ENCODE results near the gene LIPA.
"Not testable (repeated sequence)": the region's sequence is repeated elsewhere in the genome, so short reads cannot be mapped to it uniquely, and the experiment has no call there.

Gene LIPA

DNA sequence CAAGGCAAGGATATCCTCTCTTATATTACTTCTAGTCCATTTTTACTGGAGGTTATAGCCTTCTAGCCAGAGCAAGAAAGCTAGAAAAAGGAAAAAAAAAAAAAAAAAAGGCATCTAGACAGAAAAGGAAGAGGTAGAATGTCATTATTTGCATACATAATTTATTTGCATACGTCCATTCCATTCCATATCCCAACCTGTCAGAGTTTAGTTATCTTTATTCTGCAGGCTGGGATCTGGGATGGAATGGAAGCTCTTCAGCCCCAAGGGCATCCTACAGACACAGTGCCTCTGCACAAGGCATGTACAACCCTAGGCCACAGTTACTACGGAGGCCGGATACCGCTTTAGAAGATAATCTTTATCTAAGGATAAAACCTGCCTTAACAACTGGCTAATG, 54.1 kb downstream of the LIPA start:
- DNase-seq (ENCODE audit: low spot score): no peak
- TF ChIP-seq, protein P1, sequence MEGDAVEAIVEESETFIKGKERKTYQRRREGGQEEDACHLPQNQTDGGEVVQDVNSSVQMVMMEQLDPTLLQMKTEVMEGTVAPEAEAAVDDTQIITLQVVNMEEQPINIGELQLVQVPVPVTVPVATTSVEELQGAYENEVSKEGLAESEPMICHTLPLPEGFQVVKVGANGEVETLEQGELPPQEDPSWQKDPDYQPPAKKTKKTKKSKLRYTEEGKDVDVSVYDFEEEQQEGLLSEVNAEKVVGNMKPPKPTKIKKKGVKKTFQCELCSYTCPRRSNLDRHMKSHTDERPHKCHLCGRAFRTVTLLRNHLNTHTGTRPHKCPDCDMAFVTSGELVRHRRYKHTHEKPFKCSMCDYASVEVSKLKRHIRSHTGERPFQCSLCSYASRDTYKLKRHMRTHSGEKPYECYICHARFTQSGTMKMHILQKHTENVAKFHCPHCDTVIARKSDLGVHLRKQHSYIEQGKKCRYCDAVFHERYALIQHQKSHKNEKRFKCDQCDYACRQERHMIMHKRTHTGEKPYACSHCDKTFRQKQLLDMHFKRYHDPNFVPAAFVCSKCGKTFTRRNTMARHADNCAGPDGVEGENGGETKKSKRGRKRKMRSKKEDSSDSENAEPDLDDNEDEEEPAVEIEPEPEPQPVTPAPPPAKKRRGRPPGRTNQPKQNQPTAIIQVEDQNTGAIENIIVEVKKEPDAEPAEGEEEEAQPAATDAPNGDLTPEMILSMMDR (conservative IDR thresholded peaks at IDR 0.05; ENCODE audit: low read depth): no peak
- POLR2A ChIA-PET (ENCODE audit: low non-redundant PET): no interaction called here
- CTCF ChIA-PET: interaction anchor here (0.5 kb wide), 1 partner anchor 387 kb away, joined by 4 read pairs; no protein-coding TSS in a partner anchor
- H3K27ac ChIP-seq: no peak overlapping the region

DNA sequence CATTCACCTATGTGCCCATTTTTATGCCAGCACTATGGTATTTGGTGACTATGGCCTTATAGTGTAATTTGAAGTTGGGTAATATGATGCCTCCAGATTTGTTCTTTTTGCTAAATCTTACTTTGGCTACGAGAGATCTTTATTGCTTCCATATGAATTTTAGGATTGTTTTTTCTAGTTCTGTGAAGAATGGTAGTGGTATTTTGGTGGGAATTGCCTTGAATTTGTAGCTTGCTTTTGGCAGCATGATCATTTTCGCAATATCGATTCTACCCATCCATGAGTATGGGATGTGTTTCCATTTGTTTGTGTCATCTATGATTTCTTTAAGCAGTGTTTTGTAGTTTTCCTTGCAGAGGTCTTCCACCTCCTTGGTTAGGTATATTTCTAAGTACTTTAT, 60.3 kb downstream of the LIPA start:
- CTCF ChIA-PET; POLR2A ChIA-PET (ENCODE audit: low non-redundant PET); H3K27ac ChIP-seq; DNase-seq (ENCODE audit: low spot score): not testable (repeated sequence)

DNA sequence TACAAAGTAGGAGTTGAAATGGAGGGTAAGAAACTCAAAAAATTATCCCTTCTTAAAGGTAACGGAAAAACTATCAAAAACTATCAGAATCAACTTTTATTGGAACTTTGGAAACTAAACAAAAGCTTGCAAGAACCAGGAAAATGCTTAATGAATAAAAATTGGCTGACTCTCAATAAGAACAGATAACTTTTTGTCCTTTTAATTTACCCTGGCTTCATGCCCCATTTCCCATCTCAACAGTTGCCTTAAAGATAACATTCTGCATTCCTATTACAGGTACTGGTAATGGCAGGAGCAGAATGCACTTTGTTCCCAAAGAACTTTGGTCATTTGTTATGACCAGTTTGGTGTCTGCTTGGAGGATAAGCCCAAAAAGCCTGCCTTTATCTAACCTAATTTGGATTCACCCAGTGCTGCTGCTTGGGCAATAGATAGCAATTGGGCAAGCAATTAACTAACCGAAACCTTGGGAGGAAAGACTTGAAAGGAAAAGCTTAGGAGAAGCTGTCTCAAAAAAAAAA, 62.3 kb downstream of the LIPA start:
- H3K27ac ChIP-seq: no peak overlapping the region
- CTCF ChIA-PET: no interaction called here
- TF ChIP-seq, protein P1 (conservative IDR thresholded peaks at IDR 0.05; ENCODE audit: low read depth): no peak
- DNase-seq (ENCODE audit: low spot score): no peak
- POLR2A ChIA-PET (ENCODE audit: low non-redundant PET): no interaction called here

DNA sequence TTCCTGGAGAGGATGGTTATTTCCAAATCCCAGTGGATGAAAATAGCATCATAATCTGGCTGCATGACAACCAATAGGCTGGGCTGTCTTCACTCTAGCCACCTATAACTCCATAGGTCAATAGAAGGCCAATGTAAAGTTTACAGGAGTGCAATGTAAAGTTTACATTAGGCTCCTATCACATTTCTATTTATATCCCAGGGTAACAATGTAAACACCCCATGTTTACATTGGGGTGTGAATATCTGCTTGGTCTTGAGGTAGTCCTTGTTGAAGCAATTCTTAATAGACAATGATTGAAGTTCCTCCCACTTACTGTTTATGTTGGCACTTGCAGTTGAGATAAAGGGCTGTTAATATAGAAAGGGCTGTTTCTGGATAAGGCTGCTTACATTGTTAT, 65.9 kb downstream of the LIPA start:
- ChIA-PET POLR2A (ENCODE audit: low non-redundant PET) (no interaction called here), CTCF (no interaction called here)
- DNase-seq (ENCODE audit: low spot score): no peak
- no peak overlapping the region for H3K27ac ChIP-seq
- TF ChIP-seq, protein P1 (conservative IDR thresholded peaks at IDR 0.05; ENCODE audit: low read depth): no peak

DNA sequence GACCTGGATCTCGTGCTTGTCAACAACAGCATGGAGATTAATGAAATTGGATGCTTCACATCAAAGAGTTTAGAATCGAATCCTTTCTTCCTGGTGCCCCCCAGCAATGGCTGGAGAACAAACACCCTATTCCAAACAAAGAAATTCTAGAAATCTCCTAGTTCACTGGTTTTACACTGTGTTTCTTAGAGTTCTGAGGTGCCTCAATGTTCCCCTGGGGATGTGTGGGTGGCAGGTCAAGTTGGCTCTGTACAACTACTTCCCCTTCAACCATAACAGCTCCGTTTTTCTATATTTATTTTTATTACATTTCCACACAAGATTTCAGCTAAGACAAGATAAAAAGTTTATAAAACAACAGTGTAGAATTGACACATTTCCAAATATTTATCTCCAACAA, 66.9 kb downstream of the LIPA start:
- DNase-seq (ENCODE audit: low spot score): no peak
- TF ChIP-seq, protein P1 (conservative IDR thresholded peaks at IDR 0.05; ENCODE audit: low read depth): no peak
- CTCF ChIA-PET: no interaction called here
- no peak overlapping the region for H3K27ac ChIP-seq
- POLR2A ChIA-PET (ENCODE audit: low non-redundant PET): no interaction called here

DNA sequence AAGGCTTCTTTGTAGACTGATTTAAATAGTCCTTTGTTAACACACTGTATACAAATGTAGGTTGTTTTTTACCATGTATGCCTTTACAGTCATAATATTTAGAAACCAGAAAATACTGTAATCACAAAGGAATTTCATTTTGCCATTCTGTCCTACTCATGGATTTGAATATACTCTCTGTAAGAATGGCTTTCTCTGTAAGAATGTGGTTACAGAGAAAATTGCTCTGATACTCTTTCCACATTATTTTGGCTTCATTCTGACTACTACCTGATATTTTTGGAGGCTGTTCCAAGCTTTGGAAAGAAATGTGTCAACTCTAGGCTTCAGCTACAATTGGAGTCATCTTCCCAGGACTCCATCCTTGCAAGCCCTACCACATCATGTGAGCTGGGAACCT, 68.0 kb downstream of the LIPA start:
- no peak for DNase-seq (ENCODE audit: low spot score)
- ChIA-PET CTCF (no interaction called here), POLR2A (ENCODE audit: low non-redundant PET) (no interaction called here)
- H3K27ac ChIP-seq: no peak overlapping the region
- TF ChIP-seq, protein P1 (conservative IDR thresholded peaks at IDR 0.05; ENCODE audit: low read depth): no peak

DNA sequence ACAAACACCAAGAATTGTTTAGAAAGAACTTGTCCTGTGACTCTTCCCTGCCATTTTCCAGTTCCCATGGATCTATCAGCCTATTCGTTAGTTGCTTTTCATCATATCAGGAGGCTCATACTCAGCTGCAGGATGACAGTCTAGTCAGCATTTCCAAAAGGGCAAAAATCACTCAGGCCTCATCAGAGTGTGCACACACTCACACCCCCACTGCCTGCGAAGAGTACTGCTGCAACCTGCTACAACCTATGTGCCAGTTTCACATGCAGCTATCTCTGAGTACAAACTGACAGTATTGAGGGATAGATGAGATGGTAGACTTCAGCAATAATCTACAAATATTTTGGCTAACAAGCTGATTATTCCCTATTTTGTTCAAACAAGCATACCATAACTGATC, 68.7 kb downstream of the LIPA start:
- CTCF ChIA-PET: no interaction called here
- no peak overlapping the region for H3K27ac ChIP-seq
- POLR2A ChIA-PET (ENCODE audit: low non-redundant PET): no interaction called here
- TF ChIP-seq, protein P1 (conservative IDR thresholded peaks at IDR 0.05; ENCODE audit: low read depth): no peak
- no peak for DNase-seq (ENCODE audit: low spot score)

Data from RWPE1 (cell line).